ENCODE results near the gene AMMECR1.

Gene AMMECR1

DNA sequence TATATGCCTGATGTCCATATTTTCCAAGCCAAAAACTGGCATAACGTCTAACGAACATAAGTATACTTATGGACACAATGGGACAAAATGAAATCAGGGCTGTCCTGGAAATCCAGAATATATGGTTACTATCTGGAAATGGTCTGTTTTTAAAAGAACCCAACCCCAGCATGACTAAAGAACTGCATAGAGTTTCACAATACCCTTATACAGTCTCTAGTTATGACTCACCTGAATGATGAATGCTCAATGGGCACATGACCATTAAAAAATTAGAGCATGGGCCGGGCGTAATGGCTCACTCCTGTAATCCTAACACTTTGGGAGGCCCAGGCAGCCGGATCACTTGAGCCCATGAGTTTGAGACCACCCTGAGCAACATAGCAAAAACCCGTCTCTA lies 31.8 kb downstream of the AMMECR1 start:
- Histone ChIP-seq H3K27ac (ENCODE audit: low read depth, low read length) (peak overlapping the region; percentile 89), H3K79me2 (ENCODE audit: control insufficient read depth, insufficient read depth, low read length, unreplicated experiment) (peaks cover 44% of the 10 kb centered on the region), H2AFZ (ENCODE audit: low read length, unreplicated experiment) (no peak overlapping the region), H3K27me3 (ENCODE audit: insufficient read depth, low read length) (no peaks in the 10 kb centered on the region), H3K36me3 (ENCODE audit: insufficient read depth, low read length) (no peaks in the 10 kb centered on the region), H3K4me3 (ENCODE audit: low read depth, low read length) (peak overlapping the region; percentile 46; the same call in 1 of the 2 replicates), H3K4me1 (ENCODE audit: control insufficient read depth, insufficient read depth, low read length, unreplicated experiment) (peaks cover 59% of the 10 kb centered on the region)

DNA sequence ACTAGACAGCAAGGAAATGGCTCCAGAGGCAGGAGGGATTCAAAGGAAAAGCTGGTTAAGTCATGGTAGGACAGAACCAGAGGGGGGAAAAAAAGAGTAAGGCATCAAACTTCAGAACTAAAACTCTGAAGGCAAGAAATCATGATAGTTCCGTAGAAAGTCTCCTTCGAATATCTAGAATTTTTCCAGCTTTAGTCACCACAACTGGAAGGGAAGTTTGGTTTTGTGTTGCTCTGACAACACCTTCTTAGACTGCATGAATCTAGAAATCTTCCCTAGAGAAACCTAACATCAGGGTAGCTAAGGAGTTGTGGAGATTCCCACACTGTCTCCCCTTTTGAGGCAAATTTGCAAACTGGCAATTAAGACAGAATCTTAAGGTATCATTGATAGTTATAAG lies 33.7 kb downstream of the AMMECR1 start:
- Histone ChIP-seq H3K27me3 (ENCODE audit: insufficient read depth, low read length) (no peaks in the 10 kb centered on the region), H3K4me1 (ENCODE audit: control insufficient read depth, insufficient read depth, low read length, unreplicated experiment) (peaks cover 65% of the 10 kb centered on the region), H3K27ac (ENCODE audit: low read depth, low read length) (peak overlapping the region; percentile 89), H3K36me3 (ENCODE audit: insufficient read depth, low read length) (no peaks in the 10 kb centered on the region), H3K79me2 (ENCODE audit: control insufficient read depth, insufficient read depth, low read length, unreplicated experiment) (peaks cover 44% of the 10 kb centered on the region), H2AFZ (ENCODE audit: low read length, unreplicated experiment) (no peak overlapping the region), H3K4me3 (ENCODE audit: low read depth, low read length) (no peak overlapping the region)

DNA sequence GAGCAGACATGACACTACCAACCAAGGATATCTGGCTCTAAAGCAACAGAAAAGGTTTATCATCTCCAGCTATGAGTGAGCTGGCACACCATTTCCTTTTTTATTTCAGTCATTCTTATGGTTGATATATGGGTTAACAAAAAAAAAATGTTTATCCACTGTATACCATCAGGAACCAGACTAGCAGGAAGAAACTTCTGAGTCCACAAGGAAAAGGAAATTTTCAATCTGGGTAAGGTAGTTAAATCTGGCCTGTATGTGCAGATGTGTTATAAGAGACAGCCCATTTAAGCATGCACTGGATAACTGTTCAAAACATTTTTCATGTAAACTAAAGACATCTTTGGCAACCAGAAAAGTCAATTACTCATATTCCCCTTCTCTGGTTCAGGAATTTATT lies 35.0 kb downstream of the AMMECR1 start:
- H3K4me1 ChIP-seq (ENCODE audit: control insufficient read depth, insufficient read depth, low read length, unreplicated experiment) = peaks cover 64% of the 10 kb centered on the region
- no peaks in the 10 kb centered on the region for H3K27me3 ChIP-seq (ENCODE audit: insufficient read depth, low read length)
- H3K27ac ChIP-seq (ENCODE audit: low read depth, low read length) = peak overlapping the region; percentile 89
- H3K4me3 ChIP-seq (ENCODE audit: low read depth, low read length) = no peak overlapping the region
- H2AFZ ChIP-seq (ENCODE audit: low read length, unreplicated experiment) = no peak overlapping the region
- H3K36me3 ChIP-seq (ENCODE audit: insufficient read depth, low read length) = no peaks in the 10 kb centered on the region
- H3K79me2 ChIP-seq (ENCODE audit: control insufficient read depth, insufficient read depth, low read length, unreplicated experiment) = peaks cover 52% of the 10 kb centered on the region

DNA sequence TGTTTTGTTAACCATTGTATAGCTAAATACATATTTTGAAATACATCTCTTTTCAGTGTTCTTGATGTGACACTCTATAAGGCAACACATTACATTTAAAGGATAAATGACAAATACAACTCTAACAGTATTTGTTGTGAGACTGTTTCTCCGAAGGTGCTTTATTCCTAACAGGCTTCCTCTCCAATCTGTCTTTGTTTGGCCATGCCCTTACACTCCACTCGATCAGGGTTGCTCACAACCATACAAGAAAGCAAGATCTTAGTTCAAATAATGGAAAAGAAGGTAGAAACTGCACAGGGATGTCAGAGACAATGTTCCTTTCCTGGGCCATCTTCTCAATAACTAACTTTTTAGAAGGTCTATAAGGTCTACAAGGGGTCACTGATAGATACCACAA lies 36.5 kb downstream of the AMMECR1 start:
- H2AFZ ChIP-seq (ENCODE audit: low read length, unreplicated experiment) = no peak overlapping the region
- peak overlapping the region; percentile 50 for H3K27ac ChIP-seq (ENCODE audit: low read depth, low read length)
- H3K4me3 ChIP-seq (ENCODE audit: low read depth, low read length) = no peak overlapping the region
- no peaks in the 10 kb centered on the region for H3K36me3 ChIP-seq (ENCODE audit: insufficient read depth, low read length)
- peaks cover 54% of the 10 kb centered on the region for H3K79me2 ChIP-seq (ENCODE audit: control insufficient read depth, insufficient read depth, low read length, unreplicated experiment)
- H3K27me3 ChIP-seq (ENCODE audit: insufficient read depth, low read length) = no peaks in the 10 kb centered on the region
- peaks cover 49% of the 10 kb centered on the region for H3K4me1 ChIP-seq (ENCODE audit: control insufficient read depth, insufficient read depth, low read length, unreplicated experiment)

DNA sequence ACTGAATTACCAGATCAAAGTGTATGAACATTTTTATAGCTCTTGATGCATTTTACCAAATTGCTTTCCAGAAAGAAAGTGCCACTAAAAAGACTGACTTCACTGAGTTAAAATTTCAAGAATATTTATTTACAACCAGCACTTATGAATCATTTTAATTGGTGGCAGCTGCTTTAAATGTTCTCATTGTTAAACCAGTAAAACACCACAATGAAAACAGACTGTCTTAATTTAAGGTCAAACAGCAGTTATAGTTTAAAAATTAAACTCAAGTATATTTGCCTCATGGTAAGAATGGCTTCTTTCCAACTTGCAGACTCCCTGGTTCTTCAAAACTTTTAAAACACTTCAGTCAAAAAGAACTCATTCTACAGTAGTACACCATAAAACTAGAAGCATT lies 36.9 kb downstream of the AMMECR1 start:
- no peak overlapping the region for H3K4me3 ChIP-seq (ENCODE audit: low read depth, low read length)
- peaks cover 47% of the 10 kb centered on the region for H3K4me1 ChIP-seq (ENCODE audit: control insufficient read depth, insufficient read depth, low read length, unreplicated experiment)
- H3K27me3 ChIP-seq (ENCODE audit: insufficient read depth, low read length) = no peaks in the 10 kb centered on the region
- peaks cover 54% of the 10 kb centered on the region for H3K79me2 ChIP-seq (ENCODE audit: control insufficient read depth, insufficient read depth, low read length, unreplicated experiment)
- no peak overlapping the region for H2AFZ ChIP-seq (ENCODE audit: low read length, unreplicated experiment)
- H3K36me3 ChIP-seq (ENCODE audit: insufficient read depth, low read length) = no peaks in the 10 kb centered on the region
- H3K27ac ChIP-seq (ENCODE audit: low read depth, low read length) = peak overlapping the region; percentile 50

DNA sequence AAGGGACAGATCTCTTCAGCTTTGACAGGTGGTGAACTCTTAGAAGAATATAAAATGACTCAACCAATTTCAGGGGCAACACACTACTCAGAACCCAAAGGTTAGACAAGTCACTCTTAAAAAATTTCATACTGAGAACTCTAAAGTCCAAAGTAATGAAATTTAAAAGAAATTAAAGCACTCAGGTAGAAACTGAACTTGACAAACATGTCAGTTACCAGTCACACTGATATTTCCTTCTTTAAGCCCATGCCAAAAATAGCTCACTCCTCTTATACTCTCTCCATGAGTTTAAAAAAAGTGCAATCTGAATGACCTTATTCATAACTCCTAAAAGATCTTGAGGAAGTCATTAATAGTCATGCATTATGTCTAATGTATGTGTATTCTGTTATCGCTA lies 40.3 kb downstream of the AMMECR1 start:
- Histone ChIP-seq H3K27me3 (ENCODE audit: insufficient read depth, low read length) (no peaks in the 10 kb centered on the region), H2AFZ (ENCODE audit: low read length, unreplicated experiment) (no peak overlapping the region), H3K4me3 (ENCODE audit: low read depth, low read length) (no peak overlapping the region), H3K27ac (ENCODE audit: low read depth, low read length) (no peak overlapping the region), H3K79me2 (ENCODE audit: control insufficient read depth, insufficient read depth, low read length, unreplicated experiment) (peaks cover 36% of the 10 kb centered on the region), H3K36me3 (ENCODE audit: insufficient read depth, low read length) (no peaks in the 10 kb centered on the region), H3K4me1 (ENCODE audit: control insufficient read depth, insufficient read depth, low read length, unreplicated experiment) (peaks cover 18% of the 10 kb centered on the region)

DNA sequence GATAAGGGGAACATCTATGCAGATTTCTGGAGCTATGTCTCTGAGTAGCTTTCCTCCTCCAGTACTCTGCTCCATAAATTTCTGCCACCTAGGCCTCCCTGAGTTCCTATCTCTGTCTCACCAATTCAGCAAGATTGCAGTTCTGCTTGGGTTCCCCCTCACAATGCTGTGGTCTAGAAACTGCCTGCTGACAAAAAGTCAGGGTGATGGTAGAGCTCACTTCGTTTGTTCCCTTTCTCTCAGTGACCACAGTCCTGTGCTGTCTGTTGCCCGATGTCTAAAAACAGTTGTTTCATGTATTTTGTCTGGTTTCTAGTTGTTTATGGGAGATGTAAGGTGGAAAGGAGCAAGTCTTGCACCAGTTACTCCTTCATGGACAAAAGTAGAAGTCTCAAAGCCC lies 41.1 kb downstream of the AMMECR1 start:
- Histone ChIP-seq H3K4me3 (ENCODE audit: low read depth, low read length) (no peak overlapping the region), H2AFZ (ENCODE audit: low read length, unreplicated experiment) (no peak overlapping the region), H3K27me3 (ENCODE audit: insufficient read depth, low read length) (no peaks in the 10 kb centered on the region), H3K36me3 (ENCODE audit: insufficient read depth, low read length) (no peaks in the 10 kb centered on the region), H3K79me2 (ENCODE audit: control insufficient read depth, insufficient read depth, low read length, unreplicated experiment) (peaks cover 29% of the 10 kb centered on the region), H3K4me1 (ENCODE audit: control insufficient read depth, insufficient read depth, low read length, unreplicated experiment) (peaks cover 17% of the 10 kb centered on the region), H3K27ac (ENCODE audit: low read depth, low read length) (no peak overlapping the region)

DNA sequence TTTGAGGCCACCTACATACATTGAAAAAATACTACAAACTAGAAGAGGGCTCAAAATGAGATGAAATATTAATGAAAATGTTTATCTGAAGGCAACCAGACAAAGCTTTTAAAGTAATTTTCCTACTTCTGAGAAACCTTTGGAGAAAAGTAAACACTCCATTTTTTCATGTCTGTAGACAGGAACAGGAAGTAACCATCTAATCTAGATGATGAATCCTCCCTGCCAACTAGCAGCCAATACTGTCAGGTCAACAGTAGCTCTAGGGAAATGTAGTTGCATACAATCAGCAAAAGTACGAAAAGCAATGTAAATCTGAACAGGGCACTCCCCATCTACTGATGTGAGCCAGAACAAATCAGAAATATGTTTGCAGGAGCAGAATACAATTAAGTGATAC lies 49.0 kb downstream of the AMMECR1 start:
- no peaks in the 10 kb centered on the region for H3K27me3 ChIP-seq (ENCODE audit: insufficient read depth, low read length)
- peaks cover 8% of the 10 kb centered on the region for H3K79me2 ChIP-seq (ENCODE audit: control insufficient read depth, insufficient read depth, low read length, unreplicated experiment)
- peaks cover 7% of the 10 kb centered on the region for H3K4me1 ChIP-seq (ENCODE audit: control insufficient read depth, insufficient read depth, low read length, unreplicated experiment)
- H3K4me3 ChIP-seq (ENCODE audit: low read depth, low read length) = no peak overlapping the region
- H3K27ac ChIP-seq (ENCODE audit: low read depth, low read length) = no peak overlapping the region
- H3K36me3 ChIP-seq (ENCODE audit: insufficient read depth, low read length) = no peaks in the 10 kb centered on the region
- no peak overlapping the region for H2AFZ ChIP-seq (ENCODE audit: low read length, unreplicated experiment)

DNA sequence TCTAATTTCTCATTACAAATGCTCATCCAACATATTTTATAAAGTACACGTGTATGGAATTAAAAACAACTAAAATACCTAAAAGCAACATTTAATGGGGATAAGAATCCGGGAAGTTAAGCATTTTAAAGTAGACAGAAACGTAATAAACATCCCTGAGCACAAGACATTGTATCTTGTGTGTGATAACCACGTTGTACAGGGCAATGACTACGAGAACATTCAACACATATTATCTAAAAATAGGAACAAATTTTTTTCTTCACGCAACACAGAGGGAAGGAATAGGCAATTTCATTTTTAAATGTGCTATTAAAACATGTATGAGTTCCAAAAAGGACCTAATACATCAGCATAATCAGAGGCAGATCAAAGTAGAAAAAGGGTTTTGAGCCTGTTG lies 49.5 kb downstream of the AMMECR1 start:
- Histone ChIP-seq H3K4me1 (ENCODE audit: control insufficient read depth, insufficient read depth, low read length, unreplicated experiment) (peaks cover 12% of the 10 kb centered on the region), H3K36me3 (ENCODE audit: insufficient read depth, low read length) (no peaks in the 10 kb centered on the region), H3K4me3 (ENCODE audit: low read depth, low read length) (no peak overlapping the region), H3K27ac (ENCODE audit: low read depth, low read length) (no peak overlapping the region), H3K27me3 (ENCODE audit: insufficient read depth, low read length) (no peaks in the 10 kb centered on the region), H2AFZ (ENCODE audit: low read length, unreplicated experiment) (no peak overlapping the region), H3K79me2 (ENCODE audit: control insufficient read depth, insufficient read depth, low read length, unreplicated experiment) (peaks cover 8% of the 10 kb centered on the region)

DNA sequence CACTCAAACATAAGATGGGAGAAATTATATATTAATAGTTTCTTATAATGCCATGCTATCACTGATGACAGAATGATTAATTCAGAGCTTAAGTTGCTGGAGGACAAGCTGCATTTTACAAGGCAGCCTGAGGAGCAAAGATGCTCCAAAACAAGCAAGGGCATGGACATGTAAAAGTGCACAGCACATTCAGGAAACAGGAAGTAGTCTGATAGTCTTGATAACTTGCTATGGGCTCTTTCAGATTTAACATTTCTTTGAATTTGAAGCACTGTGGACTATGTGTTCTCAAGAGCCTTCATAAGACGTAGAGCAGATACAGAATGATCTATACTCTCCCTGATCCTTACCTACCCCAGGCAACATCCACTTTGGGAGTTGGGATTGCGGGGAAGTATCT lies 50.0 kb downstream of the AMMECR1 start:
- Histone ChIP-seq H3K36me3 (ENCODE audit: insufficient read depth, low read length) (no peaks in the 10 kb centered on the region), H2AFZ (ENCODE audit: low read length, unreplicated experiment) (no peak overlapping the region), H3K4me1 (ENCODE audit: control insufficient read depth, insufficient read depth, low read length, unreplicated experiment) (peaks cover 12% of the 10 kb centered on the region), H3K27me3 (ENCODE audit: insufficient read depth, low read length) (no peaks in the 10 kb centered on the region), H3K4me3 (ENCODE audit: low read depth, low read length) (no peak overlapping the region), H3K79me2 (ENCODE audit: control insufficient read depth, insufficient read depth, low read length, unreplicated experiment) (peaks cover 8% of the 10 kb centered on the region), H3K27ac (ENCODE audit: low read depth, low read length) (no peak overlapping the region)

DNA sequence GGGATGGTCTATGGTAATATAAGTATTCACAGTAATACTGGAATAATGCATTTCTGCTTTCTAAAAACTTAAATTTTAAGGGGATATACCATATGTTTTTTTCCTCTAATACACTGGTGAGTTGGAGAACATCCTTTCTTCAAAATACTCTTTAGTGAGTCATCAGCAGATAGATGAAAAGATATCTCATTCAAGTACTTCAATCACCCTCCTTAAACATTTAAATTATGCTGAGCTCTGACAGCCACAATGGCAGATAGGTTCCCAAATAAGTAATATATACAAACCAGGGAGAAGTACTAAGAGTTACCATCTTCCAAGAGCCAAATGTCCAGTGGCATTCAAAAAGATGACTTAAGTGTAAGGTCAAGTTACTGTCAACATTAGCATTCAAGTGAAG lies 52.2 kb downstream of the AMMECR1 start:
- peaks cover 8% of the 10 kb centered on the region for H3K79me2 ChIP-seq (ENCODE audit: control insufficient read depth, insufficient read depth, low read length, unreplicated experiment)
- peaks cover 12% of the 10 kb centered on the region for H3K4me1 ChIP-seq (ENCODE audit: control insufficient read depth, insufficient read depth, low read length, unreplicated experiment)
- no peak overlapping the region for H3K4me3 ChIP-seq (ENCODE audit: low read depth, low read length)

More for the DNA sequence above, 52.2 kb downstream of the AMMECR1 start:
- H3K36me3 ChIP-seq (ENCODE audit: insufficient read depth, low read length) = no peaks in the 10 kb centered on the region
- H3K27me3 ChIP-seq (ENCODE audit: insufficient read depth, low read length) = no peaks in the 10 kb centered on the region
- no peak overlapping the region for H3K27ac ChIP-seq (ENCODE audit: low read depth, low read length)
- H2AFZ ChIP-seq (ENCODE audit: low read length, unreplicated experiment) = no peak overlapping the region

Measured in ACC112 (cell line).